ENCODE data around the gene GAS2L2. TPM values are rescaled to one million over a fixed set of nuclear protein-coding genes. Genes with fewer than 3 reads are reported as not detected.

GAS2L2 gene
- total RNA-seq, 1 experiment from 2014 or later, result 0.23 TPM

- H3K4me1 Mint-ChIP-seq (ENCODE audit: insufficient read depth, unreplicated experiment), result peaks cover 25% of the 10 kb centered on the region
- H3K27me3 Mint-ChIP-seq (ENCODE audit: insufficient read depth, unreplicated experiment), result no peaks in the 10 kb centered on the region
- intact Hi-C loops (cut with micrococcal nuclease), result no loop called here
- no TSS peak for BruUV-seq (replicated peaks)
- DNase-seq (ENCODE audit: unreplicated experiment), result peak; percentile 76
- peaks cover 49% of the 10 kb centered on the region for H3K36me3 Mint-ChIP-seq (ENCODE audit: insufficient read depth, unreplicated experiment)
- ChIA-PET POLR2A (interaction anchor here (1.2 to 1.6 kb wide), 3 partner anchors 15 to 27 kb away, joined by 3 to 4 read pairs (median 3); no protein-coding TSS in a partner anchor), CTCF (interaction anchor here (0.6 to 11.3 kb wide), 6 partner anchors 13 to 212 kb away, joined by 3 to 81 read pairs (median 3); no protein-coding TSS in a partner anchor)
- H3K4me3 Mint-ChIP-seq (ENCODE audit: unreplicated experiment), result no peak overlapping the region
- H3K9me3 Mint-ChIP-seq (ENCODE audit: unreplicated experiment), result no peaks in the 10 kb centered on the region
- no peak for TF ChIP-seq CTCF (IDR thresholded peaks at IDR 0.05; ENCODE audit: unreplicated experiment)
- H3K27ac Mint-ChIP-seq (ENCODE audit: low read depth, unreplicated experiment), result peak overlapping the region; percentile 77
Observed at GRCh38 chr17:35726127-35726952, 26.7 kb downstream of the GAS2L2 start.

DNA sequence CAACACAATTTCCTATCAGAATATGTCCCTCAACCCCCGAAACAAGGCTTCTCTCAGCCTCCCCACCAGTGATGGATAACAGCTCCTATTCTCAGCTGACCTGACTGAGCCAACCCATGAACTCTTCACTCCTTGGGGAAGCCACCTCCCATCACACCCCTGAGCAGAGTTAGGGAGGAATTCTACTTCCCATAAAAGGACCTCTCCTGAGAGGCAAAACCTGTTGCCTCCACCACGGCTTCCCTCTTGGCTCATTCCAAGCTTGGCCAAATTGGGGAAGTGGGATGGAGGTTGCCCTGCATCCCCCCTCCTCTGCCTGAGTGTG lies 27.3 kb downstream of the GAS2L2 start:
- H3K4me1 Mint-ChIP-seq (ENCODE audit: insufficient read depth, unreplicated experiment), result peaks cover 20% of the 10 kb centered on the region
- DNase-seq (ENCODE audit: unreplicated experiment), result no peak
- CTCF ChIA-PET, result interaction anchor here (0.5 to 11.3 kb wide), 4 partner anchors 12 to 413 kb away, joined by 3 to 81 read pairs (median 8); no protein-coding TSS in a partner anchor
- no peaks in the 10 kb centered on the region for H3K9me3 Mint-ChIP-seq (ENCODE audit: unreplicated experiment)
- no peaks in the 10 kb centered on the region for H3K27me3 Mint-ChIP-seq (ENCODE audit: insufficient read depth, unreplicated experiment)
- POLR2A ChIA-PET, result no interaction called here
- intact Hi-C loops (cut with micrococcal nuclease), result no loop called here
- no TSS peak for BruUV-seq (replicated peaks)
- no peak overlapping the region for H3K4me3 Mint-ChIP-seq (ENCODE audit: unreplicated experiment)
- peaks cover 48% of the 10 kb centered on the region for H3K36me3 Mint-ChIP-seq (ENCODE audit: insufficient read depth, unreplicated experiment)
- peak overlapping the region; percentile 77 for H3K27ac Mint-ChIP-seq (ENCODE audit: low read depth, unreplicated experiment)
- no peak for TF ChIP-seq CTCF (IDR thresholded peaks at IDR 0.05; ENCODE audit: unreplicated experiment)

GRCh38 chr17:35725058-35725457 lies 28.0 kb downstream of the GAS2L2 start:
- intact Hi-C loops (cut with micrococcal nuclease), result no loop called here
- no peak for TF ChIP-seq CTCF (IDR thresholded peaks at IDR 0.05; ENCODE audit: unreplicated experiment)
- peaks cover 53% of the 10 kb centered on the region for H3K36me3 Mint-ChIP-seq (ENCODE audit: insufficient read depth, unreplicated experiment)

GRCh38 chr17:35723735-35724134 lies 29.3 kb downstream of the GAS2L2 start:
- no peak overlapping the region for H3K4me3 Mint-ChIP-seq (ENCODE audit: unreplicated experiment)
- TF ChIP-seq CTCF (IDR thresholded peaks at IDR 0.05; ENCODE audit: unreplicated experiment), result no peak
- DNase-seq (ENCODE audit: unreplicated experiment), result no peak
- BruUV-seq (replicated peaks), result no TSS peak
- H3K36me3 Mint-ChIP-seq (ENCODE audit: insufficient read depth, unreplicated experiment), result peaks cover 66% of the 10 kb centered on the region
- H3K27me3 Mint-ChIP-seq (ENCODE audit: insufficient read depth, unreplicated experiment), result no peaks in the 10 kb centered on the region
- intact Hi-C loops (cut with micrococcal nuclease), result no loop called here
- ChIA-PET POLR2A (interaction anchor here (0.7 to 1.1 kb wide), 2 partner anchors 44 to 86 kb away, joined by 3 to 4 read pairs; partner anchors contain the start of gene TAF15), CTCF (interaction anchor here (0.6 to 11.3 kb wide), 4 partner anchors 8 to 112 kb away, joined by 3 to 81 read pairs (median 4); partner anchors contain the start of gene RASL10B)
- H3K27ac Mint-ChIP-seq (ENCODE audit: low read depth, unreplicated experiment), result peak overlapping the region; percentile 77
- no peaks in the 10 kb centered on the region for H3K9me3 Mint-ChIP-seq (ENCODE audit: unreplicated experiment)
- peaks cover 19% of the 10 kb centered on the region for H3K4me1 Mint-ChIP-seq (ENCODE audit: insufficient read depth, unreplicated experiment)

More at GRCh38 chr17:35725058-35725457, 28.0 kb downstream of the GAS2L2 start:
- Mint-ChIP-seq H3K4me1 (ENCODE audit: insufficient read depth, unreplicated experiment) (peaks cover 19% of the 10 kb centered on the region), H3K27ac (ENCODE audit: low read depth, unreplicated experiment) (peak overlapping the region; percentile 77), H3K9me3 (ENCODE audit: unreplicated experiment) (no peaks in the 10 kb centered on the region), H3K4me3 (ENCODE audit: unreplicated experiment) (no peak overlapping the region), H3K27me3 (ENCODE audit: insufficient read depth, unreplicated experiment) (no peaks in the 10 kb centered on the region)
- POLR2A ChIA-PET, result no interaction called here
- CTCF ChIA-PET, result interaction anchor here (0.5 to 11.3 kb wide), 3 partner anchors 11 to 413 kb away, joined by 3 to 81 read pairs (median 3); no protein-coding TSS in a partner anchor
- BruUV-seq (replicated peaks), result no TSS peak
- DNase-seq (ENCODE audit: unreplicated experiment), result no peak
